ELR (cell line): Measurements from ENCODE around the gene FNDC3B.

Experiments
- DNase-seq: peaks from one replicate; pipeline ENCODE4 v3.0.0-alpha.2; 2015; ENCODE audit warnings: low read depth

FNDC3B gene

DNA sequence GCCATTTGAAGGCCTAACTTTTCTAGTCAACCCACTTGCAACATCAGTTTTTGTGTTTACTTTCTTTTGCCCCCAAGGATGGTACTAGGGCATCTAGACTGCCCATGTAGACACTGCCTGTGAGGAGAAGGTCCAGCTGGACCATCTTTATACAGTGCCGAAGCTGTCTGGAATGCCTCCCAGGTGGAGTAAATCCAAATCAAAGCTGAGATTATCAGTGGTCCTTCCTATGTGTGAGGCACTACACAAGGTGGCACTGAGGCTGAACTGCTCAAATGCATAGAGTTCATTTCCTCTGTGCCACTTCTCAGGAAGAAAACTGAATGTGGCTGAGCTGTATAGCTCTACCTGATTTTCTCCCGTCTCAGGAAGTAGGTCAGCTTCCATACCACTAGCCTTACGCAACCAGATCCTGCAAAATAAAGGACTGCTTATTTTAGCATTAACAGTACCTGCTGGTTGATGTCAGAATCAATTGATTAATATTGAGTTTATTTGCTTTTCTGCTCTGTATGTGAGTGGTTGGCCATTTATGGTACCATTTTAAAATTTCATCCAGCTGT lies 302.8 kb downstream of the FNDC3B start:
- no peak for DNase-seq

DNA sequence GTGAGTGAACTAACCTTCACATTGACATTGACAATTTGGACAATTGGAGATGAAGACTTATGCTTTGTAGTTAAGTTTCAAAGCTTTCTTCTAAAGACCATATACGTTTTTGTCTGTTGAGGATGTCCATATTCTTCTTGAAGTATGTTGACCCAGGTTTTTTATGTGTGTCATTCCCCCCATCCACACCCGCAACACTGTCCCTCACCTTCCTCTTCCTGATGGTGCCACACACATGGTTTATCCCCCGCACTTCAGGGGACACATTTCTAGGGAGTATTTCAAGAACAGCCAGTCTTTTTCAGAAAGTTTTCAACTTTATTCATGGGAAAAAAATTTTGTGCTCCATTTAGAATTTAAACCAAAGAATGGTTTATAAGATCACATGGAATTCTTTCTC lies 303.7 kb downstream of the FNDC3B start:
- no peak for DNase-seq

DNA sequence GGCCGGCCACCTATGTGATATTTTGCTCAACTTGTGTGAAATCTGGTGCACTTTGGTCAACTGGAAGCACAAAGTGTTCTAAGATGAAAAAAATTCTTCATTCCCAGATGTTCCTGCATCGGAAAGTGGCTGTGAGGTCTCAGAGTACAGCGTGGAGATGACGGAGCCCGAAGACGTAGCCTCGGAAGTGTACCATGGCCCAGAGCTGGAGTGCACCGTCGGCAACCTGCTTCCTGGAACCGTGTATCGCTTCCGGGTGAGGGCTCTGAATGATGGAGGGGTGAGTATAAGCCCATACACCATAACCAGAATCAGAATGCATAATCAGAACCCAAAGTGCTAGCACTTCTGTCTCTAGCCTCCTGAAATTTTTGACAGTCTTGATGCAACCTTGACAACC lies 304.6 kb downstream of the FNDC3B start:
- DNase-seq = no peak

DNA sequence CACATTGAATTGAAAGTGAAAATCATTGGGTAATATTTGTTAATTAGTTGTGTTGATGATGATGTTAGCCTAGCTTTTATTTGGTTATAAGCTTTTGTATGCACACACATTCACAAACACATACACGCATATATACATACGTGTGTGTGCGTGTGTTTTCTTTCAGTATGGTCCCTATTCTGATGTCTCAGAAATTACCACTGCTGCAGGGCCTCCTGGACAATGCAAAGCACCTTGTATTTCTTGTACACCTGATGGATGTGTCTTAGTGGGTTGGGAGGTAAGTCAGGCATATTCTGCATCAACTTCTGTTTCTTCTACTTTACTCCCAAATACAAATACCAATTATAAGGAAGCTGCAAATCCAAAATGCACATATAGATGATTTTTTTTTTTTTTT lies 306.8 kb downstream of the FNDC3B start:
- DNase-seq = no peak

DNA sequence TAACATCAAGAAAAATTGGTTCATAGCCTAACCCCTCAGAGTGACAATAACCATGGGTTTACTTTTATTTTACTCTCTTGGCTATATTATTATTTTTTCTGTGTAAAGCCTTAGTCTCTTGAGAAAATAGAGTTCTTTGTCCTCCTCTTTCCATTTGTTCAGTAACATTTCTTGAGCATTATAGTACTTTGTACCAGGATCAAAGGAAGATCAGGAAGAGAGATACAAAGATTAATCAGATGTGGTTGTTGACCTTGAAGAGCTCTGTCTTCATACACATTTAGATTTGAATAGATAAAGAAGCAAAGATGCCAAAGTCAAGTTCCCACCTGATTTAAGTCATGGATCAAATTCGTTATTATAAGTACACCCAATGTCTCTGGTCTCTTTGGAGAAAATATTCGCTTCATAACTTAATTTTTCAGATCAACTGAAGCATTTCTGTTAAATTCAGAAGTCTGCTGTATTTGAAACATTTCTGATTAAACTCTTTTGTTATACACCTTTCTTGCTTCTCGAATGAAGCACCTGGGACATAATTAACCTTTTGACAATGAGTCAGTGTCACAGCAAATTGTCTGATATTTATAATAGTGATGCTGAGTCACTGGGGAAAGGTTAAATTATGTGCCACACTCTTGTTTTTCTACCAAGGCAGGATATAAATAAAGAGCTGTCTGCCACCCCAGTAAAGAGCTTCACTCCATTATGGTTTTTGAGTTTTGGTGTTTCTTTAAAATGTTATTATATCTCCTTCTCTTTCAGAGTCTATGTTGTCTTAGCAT lies 308.7 kb downstream of the FNDC3B start:
- no peak for DNase-seq

DNA sequence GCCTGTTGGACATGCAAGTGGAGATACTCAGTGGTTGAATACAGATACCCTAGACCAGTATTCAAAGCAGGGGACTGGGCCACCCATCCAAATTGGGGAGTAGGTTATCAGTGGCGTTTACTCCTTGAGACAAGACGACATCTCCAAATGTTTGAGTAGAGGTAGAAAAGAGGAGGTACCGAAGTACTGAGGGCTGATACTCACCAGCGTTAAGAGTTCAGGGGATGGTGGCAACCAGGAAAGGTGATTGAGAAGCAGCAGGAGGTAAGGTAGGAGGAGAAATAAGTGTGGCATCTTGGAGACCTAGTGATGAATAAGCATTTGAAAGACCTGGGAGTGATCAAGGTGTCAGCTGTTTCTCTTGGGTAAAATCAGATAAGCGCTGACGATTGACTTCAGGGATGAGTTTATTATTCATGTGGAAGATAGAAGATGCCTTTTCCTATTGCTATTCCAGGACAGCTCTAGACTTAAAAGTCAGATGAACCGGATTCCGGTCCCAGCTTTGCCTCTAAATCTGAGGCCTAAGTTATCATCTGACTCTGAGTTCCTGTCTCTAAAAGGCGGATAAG lies 312.6 kb downstream of the FNDC3B start:
- DNase-seq = no peak

DNA sequence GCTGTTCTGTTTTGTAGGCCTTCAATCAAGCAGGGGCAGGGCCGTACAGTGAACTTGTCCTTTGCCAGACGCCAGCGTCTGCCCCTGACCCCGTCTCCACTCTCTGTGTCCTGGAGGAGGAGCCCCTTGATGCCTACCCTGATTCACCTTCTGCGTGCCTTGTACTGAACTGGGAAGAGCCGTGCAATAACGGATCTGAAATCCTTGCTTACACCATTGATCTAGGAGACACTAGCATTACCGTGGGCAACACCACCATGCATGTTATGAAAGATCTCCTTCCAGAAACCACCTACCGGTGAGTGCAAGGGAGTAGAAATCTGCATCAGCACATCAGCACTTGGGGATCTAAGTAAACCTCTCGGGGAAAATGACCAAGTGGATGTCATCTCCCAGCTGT lies 313.4 kb downstream of the FNDC3B start:
- no peak for DNase-seq

DNA sequence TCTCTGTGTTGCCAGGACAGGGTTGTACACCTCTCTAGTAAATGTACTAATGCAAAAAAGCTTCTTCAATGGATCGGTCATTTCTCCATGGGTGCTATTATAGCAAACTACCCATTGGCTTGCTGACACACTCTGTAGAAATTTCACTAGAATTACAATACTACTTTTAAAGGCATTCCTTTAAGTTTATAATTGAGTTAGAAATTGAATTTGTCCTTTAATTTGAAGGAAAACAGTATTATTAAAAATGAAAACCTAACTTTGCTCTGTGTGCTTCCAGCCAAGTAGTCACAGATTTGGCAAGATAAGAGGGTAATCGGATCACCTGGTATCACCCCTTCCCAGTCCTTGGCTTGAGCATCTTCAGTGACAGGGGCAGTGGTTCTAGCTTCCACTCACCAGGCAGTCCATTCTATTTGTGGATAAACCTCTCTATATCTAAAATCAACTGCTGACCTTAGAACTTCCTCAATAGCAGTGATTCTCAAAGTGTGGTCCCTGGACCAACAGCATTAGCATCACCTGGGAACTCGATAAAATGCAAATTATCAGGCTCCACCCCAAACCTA lies 315.6 kb downstream of the FNDC3B start:
- DNase-seq = no peak

DNA sequence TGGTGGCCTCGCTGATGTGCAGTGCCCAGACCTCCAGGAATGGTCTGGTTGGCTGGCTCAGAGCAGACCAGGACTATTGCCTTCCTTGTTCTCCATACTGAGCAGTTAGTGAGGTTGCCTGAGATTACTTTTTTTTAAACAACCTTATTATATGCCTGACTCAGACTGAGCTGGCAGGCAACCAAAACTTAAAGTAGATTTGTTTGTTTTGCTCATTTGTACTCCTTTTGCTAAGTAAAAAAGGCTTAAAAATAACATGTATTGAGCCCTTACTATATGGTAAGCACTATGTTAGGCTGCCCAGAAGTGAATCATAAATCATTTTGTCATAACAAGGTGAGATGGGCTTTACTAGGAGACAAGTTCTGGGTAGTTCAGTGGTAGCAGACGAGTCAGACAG lies 316.5 kb downstream of the FNDC3B start:
- peak; percentile 83 for DNase-seq

DNA sequence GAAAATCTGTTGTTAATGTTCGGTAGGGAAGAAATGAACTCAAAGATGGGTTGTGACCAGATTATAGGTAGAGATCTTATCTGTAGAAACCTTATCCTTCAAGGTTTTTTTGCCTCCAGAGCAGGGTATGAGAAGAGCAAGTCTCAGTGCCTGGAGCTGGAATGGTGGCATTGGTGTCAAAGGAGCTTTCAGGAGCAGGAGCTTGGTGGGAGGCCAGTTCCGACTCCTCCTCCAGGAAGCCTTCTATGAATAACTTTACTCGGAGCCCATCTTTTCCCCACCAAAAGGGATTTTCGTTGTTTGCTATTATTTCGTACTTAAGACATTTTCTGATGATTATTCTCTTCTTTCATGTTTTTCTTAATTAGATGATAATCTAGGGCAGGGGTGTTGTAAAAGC lies 317.0 kb downstream of the FNDC3B start:
- DNase-seq = no peak

DNA sequence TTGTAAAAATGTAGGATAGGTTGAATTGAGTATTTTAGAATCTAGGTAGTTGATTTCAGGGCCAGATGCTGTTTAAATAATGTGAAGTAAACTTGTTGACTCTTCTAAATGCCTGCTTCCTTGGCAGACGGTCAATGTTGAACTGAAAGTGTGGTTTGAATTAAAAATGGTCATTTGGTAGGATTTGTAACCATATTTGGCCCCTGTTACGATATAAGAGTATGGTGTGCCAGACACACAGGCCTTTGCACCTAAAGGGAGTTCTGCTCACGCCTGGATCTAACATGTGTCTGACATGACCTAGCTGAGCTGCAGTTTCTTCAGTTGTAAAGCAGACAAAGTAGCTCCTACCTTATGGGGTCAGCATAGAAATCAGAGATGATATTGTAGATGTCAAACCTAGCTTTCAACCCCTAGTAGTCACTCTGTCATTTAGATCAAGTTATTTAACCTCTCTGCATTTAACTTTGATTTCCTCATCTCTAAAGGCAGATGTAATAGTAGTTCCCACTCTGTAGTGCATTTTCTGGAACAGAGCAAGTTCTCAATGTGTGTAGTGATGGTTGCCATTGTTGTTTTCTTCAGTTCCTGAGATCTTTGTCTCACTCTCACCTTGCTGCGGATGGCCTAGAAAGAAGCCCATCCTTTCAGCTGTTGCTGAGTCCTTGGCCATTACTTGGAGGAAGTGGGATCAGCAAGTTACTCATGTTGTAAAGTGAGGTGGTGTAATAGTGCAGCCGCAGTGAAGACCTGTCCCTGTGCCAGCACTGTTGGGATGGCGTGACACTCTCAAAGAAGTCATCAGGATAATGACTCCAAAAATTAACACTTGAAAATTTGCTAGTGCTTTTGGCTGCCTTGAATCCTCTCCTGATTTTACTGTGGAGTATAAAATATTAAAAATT lies 318.7 kb downstream of the FNDC3B start:
- DNase-seq = no peak

DNA sequence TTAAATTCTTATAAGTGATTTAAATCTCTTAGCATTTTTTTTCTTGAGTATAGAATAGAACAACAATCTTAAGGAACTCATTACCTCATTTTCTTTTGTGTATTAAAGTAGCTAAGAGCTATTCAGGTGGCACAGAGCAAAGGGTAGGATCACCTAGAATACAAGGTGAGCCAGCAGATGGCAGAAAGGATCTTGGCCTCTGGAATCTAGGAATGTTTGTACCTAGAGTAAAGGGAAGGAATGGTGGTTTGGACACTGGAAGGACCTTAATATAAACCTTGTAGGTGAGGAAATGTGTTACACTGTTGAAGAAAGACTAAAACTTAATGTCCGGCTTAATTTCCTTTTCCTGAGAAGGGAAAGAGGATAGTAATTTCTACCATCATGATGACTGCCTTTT lies 319.9 kb downstream of the FNDC3B start:
- DNase-seq = no peak

DNA sequence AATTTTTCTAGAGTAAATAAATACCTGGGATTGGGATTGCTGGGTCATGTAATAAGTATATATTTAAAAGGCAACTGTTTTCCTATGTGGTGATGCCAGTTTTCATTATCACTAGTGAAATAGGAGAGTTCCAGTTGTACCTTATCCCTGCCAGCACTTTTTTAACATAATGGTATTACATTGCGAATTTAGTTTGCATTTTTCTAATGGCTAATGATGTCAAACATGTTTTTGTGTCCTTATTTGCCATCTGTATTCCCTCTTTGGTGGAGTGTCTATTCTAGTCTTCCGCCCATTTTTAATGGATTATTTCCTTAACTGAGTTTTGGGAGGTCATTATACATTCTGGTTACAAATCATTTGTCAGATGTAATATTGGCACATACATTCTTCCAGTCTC lies 320.6 kb downstream of the FNDC3B start:
- no peak for DNase-seq

DNA sequence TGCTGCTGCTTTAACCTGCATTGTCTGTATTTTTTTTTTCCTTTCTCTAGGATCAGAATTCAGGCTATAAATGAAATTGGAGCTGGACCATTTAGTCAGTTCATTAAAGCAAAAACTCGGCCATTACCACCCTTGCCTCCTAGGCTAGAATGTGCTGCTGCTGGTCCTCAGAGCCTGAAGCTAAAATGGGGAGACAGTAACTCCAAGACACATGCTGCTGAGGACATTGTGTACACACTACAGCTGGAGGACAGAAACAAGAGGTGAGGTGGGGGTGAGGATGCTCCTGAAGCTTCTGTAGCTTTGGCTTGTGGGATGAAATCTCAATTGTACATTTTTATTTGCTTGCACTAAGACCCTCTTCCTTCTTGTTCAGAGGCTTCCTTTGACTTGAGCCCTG lies 323.2 kb downstream of the FNDC3B start:
- DNase-seq = no peak

DNA sequence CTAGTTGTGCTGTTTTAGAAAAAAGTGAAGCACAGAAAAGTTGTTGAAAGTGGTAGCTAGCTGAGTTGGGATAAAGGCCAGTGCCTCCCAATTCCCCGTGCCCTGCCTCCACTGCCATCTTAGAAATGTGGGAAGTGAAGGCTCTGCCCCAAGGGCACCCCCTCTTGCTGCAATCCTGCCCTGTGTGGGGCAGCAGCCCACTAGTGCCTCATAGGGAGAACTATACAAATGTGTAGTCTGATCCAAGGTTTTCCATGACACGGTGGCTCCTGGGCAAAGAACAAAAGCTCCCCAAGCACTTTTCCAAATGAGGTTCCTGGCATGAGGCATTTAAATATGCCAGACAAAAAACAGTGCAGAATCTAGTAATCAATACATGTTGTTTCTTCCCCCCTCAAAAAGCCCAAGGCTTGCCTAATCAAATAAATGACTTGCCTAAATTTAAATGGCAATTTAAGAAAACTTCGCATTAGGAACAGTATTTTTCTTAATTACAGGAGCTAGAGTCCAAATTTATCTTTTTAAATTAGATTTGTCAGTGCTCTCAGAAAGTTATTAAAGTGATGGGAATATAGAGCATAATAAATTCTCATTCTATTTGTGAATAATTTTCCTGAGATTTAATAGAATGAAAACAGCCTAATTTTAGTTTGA lies 325.1 kb downstream of the FNDC3B start:
- no peak for DNase-seq

DNA sequence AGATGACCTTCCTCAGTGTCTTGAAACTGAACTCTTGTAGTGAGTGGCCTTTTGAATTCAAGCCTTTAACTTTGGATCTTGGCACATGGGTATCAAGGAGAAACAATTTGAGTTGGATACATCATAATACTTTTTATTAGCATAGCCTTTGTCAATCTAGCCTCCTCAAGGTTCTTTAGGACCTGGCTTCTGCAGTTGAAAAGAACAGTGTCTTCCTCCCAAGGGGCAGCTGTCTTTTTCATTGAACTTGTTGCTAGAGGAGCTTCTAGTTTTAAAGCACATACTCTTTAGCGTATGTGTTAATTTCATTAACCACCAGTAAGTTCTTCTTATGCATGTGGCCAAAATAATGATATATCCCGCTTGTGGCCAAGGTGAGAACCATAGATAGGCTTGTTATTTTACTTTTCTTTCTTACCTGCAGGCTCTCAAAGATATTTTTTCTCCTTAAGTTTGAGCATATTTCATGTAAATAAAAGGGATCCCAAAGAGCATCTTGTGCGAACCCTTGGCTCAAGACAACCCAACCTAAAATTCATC lies 325.7 kb downstream of the FNDC3B start:
- DNase-seq = no peak

DNA sequence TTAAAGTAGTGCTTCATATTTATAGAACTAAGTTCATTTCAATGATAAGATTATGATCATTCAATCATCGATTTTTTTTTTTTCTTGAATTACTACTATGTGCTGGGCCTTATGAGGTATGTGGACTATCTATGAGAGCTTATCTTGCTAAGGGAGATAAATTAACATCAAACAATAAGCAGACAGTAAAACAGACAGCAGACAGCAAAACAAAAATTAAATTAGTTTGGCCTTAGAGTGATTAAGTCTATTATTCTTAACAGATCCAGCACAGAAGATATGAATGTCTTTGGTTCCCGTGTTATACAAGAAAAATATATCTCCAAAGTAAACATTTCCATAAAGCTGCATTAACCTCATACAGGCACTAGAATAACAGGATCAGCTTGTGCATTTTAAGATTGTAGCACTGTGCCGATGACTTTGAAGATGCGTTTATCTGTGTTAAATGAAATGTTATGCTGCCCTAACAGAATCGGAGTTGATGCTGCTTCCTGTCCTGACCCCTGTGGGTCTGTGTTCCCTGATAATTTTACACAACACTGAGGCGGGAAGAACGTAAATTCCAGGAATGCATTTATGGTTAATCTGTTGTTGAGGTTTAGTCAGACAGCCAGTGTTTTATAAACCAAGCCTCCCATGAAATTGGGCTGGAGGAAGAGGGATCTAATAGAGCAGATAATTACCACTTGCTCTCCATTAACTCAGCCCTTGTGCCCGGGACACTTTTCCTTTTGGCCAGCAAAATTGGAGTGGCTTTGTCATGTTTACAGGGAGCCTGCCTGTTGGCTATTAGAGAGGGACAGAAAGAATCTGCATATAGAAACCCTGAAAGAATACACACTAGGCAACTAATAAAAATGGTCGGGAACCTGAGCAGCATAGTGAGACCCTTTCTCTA lies 328.1 kb downstream of the FNDC3B start:
- DNase-seq = peak; percentile 81

DNA sequence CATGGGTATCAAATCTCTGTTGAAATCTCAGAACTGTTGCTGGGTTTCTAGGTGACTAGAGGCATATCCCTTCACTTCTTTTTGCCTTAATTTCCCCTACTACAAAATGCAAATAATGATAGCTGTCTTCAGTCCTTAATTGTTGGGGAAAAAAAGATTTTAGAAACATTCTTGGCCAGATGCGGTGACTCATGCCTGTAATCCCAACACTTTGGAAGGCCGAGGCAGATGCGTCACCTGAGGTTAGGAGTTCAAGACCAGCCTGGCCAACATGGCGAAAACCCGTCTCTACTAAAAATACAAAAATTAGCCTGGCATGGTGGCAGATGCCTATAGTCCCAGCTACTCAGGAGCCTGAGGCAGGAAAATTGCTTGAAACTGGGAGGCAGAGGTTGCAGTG lies 329.2 kb downstream of the FNDC3B start:
- DNase-seq = peak; percentile 67

DNA sequence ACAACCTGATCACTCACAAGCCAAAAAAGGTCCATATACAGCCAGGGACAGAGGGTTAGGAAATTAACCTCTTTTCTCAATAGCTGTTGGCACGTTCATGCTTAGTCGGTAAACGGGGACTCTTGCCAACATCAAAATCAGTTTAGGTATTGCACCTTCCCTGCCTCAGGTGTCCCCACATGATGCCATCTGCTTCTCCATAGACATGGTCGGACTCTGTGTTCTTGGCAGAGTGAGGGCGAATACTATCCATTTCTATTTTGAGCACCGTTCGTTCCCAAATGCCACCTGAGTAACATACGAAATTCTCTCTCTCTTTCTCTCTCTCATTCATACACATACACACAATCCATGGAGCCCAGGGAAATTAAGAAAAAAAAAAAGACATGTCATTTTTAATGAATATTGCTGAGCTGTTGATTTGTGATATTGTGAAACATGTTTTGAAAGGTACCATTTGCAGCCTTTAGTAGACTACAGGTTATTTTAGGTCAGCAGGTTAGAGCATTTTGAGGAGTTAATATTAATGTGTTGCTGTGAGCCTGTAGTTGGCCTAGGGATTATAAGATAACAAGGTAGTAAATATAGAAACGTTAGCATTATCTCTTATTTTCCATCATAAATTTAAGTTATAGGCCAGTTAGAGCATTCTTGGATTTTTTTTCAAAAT lies 330.3 kb downstream of the FNDC3B start:
- DNase-seq = no peak

DNA sequence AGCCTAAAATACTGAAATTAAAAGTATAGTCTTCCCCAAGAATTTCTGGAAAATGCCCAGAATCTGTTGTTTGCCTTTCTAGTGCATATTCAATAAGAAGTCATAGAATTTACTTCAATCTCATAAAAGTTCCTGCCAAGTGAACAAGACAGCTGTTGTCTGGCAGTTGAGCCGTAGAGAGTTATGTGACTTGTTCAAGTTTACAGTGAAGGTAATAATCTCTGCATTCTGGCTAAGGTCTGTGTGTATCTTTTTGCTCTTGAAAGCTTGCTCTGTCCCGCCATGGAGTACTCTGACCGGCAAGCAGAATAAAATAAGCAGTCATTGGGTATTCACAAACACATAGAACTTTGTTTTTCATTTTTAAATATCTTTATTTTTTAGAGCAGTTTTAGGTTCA lies 331.0 kb downstream of the FNDC3B start:
- DNase-seq = no peak
